Lower leg skin (tissue), 3 donors: ENCODE measurements around the gene NDRG2.

Experiments used
- POLR2A ChIP-seq, 2 donors: fragments of 450-650 bp; IDR thresholded peaks; one replicate each; pipeline ENCODE4 v1.6.1; 2016 to 2017; ENCODE audit warnings: antibody characterized with exemption in 2 of 2, mild to moderate bottlenecking in 1 of 2, moderate library complexity in 1 of 2
- TF ChIP-seq, protein P1 (sequence below), 3 donors: fragments of 450-650 bp; IDR thresholded peaks; one replicate each; pipeline ENCODE4 v1.5.1; 2016; ENCODE audit warnings: antibody characterized with exemption in 3 of 3, mild to moderate bottlenecking in 3 of 3, moderate library complexity in 2 of 3

DNA sequence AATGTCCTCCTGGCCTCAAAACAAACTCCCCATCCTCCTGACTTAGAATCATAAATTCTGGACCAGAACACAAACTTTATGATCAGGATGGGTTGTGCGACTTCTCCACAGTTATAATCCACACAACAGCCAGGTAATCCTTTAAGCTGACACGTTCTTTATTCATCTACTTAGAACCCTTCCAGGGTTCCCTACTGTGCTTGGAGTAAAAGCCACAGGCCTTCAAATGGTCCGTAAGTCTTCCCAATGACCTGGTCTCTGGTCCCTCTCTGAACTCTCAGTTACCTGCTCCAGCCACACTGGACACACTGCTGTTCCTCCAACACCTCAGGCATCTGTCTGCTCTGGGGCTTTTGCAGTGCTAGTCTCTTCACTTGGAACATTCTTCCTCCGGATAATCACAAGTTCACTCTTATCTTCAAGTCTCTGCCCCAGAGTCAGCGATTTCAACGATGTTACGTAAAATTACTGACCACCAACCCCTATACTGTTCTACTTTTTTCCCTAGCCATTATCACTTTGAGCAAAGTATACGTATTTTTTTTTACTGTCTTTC is 15.6 kb upstream of the NDRG2 start:
- TF ChIP-seq, protein P1, sequence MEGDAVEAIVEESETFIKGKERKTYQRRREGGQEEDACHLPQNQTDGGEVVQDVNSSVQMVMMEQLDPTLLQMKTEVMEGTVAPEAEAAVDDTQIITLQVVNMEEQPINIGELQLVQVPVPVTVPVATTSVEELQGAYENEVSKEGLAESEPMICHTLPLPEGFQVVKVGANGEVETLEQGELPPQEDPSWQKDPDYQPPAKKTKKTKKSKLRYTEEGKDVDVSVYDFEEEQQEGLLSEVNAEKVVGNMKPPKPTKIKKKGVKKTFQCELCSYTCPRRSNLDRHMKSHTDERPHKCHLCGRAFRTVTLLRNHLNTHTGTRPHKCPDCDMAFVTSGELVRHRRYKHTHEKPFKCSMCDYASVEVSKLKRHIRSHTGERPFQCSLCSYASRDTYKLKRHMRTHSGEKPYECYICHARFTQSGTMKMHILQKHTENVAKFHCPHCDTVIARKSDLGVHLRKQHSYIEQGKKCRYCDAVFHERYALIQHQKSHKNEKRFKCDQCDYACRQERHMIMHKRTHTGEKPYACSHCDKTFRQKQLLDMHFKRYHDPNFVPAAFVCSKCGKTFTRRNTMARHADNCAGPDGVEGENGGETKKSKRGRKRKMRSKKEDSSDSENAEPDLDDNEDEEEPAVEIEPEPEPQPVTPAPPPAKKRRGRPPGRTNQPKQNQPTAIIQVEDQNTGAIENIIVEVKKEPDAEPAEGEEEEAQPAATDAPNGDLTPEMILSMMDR (IDR thresholded peaks at IDR 0.05): no peak
- TF ChIP-seq POLR2A (IDR thresholded peaks at IDR 0.05): no peak
